ENCODE results near the gene ATG16L1. TPM values are rescaled to one million over a fixed set of nuclear protein-coding genes. Genes with fewer than 3 reads are reported as not detected.

The ATG16L1 gene
- total and polyA plus RNA-seq, 2 experiments from 2014 or later = 15.3 to 37.9 TPM

DNA sequence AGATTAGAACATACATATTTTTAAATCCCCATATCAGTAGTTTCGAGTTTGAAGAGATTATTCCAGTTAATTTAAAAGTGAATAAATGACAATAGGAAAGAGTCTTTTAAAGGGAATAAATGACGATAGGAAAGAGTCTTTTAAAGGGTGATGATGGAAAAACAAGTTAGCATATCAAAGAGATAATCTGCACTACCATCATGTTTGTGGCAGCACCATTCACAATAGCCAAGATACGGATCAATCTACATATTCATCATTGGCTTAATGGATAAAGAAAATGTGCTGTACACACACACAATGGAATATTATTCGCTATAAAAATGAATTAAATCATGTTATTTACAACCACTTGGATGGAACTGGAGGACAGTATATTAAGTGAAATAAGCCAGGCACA is 15.0 kb downstream of the ATG16L1 start:
- Histone ChIP-seq H3K36me3 (ENCODE audit: insufficient read depth) (peaks cover 50% of the 10 kb centered on the region), H3K4me1 (ENCODE audit: insufficient read depth) (no peaks in the 10 kb centered on the region), H3F3A (replicated peaks; ENCODE audit: low read depth) (no peaks in the 10 kb centered on the region), H3K27ac (ENCODE audit: low read depth) (no peak overlapping the region), H3K4me2 (no peak overlapping the region), H3K27me3 (ENCODE audit: insufficient read depth) (no peaks in the 10 kb centered on the region), H3K4me3 (no peak overlapping the region), H3K9me2 (ENCODE audit: insufficient read depth) (no peaks in the 10 kb centered on the region), H3K79me2 (replicated peaks; ENCODE audit: insufficient read depth) (0 out of 2 replicates have a peak, but pooled peaks cover 3% of the 10 kb centered on the region), H4K20me1 (replicated peaks; ENCODE audit: insufficient read depth) (peaks cover 12% of the 10 kb centered on the region; the same call in 1 of the 2 replicates), H2AFZ (no peak overlapping the region)
- ATAC-seq (no peak), DNase-seq (ENCODE audit: low spot score) (no peak)
- Mint-ChIP-seq H3K4me1 (no peaks in the 10 kb centered on the region), H3K4me3 (no peak overlapping the region), H3K9me3 (no peaks in the 10 kb centered on the region), H3K36me3 (ENCODE audit: low read depth) (peaks cover 92% of the 10 kb centered on the region), H3K27me3 (ENCODE audit: insufficient read depth, low read depth, poor library complexity) (no peaks in the 10 kb centered on the region), H3K27ac (no peak overlapping the region)
- TF ChIP-seq CTCF (conservative IDR thresholded peaks at IDR 0.05; ENCODE audit: low read depth in 2 of 2) (no peak), EZH2phosphoT487 (IDR thresholded peaks at IDR 0.05; ENCODE audit: unreplicated experiment) (no peak), EZH2 (IDR thresholded peaks at IDR 0.05; ENCODE audit: low read depth, unreplicated experiment) (no peak), POLR2AphosphoS5 (IDR thresholded peaks at IDR 0.05; ENCODE audit: low read depth) (no peak), ZNF331 (CRISPR knock-in tag; IDR thresholded peaks at IDR 0.05; ENCODE audit: low read depth) (no peak), NANOG (IDR thresholded peaks at IDR 0.05; ENCODE audit: borderline replicate concordance) (no peak), CREB1 (CRISPR knock-in tag; IDR thresholded peaks at IDR 0.05; ENCODE audit: low read depth) (no peak)
- TF ChIP-seq, protein P1, sequence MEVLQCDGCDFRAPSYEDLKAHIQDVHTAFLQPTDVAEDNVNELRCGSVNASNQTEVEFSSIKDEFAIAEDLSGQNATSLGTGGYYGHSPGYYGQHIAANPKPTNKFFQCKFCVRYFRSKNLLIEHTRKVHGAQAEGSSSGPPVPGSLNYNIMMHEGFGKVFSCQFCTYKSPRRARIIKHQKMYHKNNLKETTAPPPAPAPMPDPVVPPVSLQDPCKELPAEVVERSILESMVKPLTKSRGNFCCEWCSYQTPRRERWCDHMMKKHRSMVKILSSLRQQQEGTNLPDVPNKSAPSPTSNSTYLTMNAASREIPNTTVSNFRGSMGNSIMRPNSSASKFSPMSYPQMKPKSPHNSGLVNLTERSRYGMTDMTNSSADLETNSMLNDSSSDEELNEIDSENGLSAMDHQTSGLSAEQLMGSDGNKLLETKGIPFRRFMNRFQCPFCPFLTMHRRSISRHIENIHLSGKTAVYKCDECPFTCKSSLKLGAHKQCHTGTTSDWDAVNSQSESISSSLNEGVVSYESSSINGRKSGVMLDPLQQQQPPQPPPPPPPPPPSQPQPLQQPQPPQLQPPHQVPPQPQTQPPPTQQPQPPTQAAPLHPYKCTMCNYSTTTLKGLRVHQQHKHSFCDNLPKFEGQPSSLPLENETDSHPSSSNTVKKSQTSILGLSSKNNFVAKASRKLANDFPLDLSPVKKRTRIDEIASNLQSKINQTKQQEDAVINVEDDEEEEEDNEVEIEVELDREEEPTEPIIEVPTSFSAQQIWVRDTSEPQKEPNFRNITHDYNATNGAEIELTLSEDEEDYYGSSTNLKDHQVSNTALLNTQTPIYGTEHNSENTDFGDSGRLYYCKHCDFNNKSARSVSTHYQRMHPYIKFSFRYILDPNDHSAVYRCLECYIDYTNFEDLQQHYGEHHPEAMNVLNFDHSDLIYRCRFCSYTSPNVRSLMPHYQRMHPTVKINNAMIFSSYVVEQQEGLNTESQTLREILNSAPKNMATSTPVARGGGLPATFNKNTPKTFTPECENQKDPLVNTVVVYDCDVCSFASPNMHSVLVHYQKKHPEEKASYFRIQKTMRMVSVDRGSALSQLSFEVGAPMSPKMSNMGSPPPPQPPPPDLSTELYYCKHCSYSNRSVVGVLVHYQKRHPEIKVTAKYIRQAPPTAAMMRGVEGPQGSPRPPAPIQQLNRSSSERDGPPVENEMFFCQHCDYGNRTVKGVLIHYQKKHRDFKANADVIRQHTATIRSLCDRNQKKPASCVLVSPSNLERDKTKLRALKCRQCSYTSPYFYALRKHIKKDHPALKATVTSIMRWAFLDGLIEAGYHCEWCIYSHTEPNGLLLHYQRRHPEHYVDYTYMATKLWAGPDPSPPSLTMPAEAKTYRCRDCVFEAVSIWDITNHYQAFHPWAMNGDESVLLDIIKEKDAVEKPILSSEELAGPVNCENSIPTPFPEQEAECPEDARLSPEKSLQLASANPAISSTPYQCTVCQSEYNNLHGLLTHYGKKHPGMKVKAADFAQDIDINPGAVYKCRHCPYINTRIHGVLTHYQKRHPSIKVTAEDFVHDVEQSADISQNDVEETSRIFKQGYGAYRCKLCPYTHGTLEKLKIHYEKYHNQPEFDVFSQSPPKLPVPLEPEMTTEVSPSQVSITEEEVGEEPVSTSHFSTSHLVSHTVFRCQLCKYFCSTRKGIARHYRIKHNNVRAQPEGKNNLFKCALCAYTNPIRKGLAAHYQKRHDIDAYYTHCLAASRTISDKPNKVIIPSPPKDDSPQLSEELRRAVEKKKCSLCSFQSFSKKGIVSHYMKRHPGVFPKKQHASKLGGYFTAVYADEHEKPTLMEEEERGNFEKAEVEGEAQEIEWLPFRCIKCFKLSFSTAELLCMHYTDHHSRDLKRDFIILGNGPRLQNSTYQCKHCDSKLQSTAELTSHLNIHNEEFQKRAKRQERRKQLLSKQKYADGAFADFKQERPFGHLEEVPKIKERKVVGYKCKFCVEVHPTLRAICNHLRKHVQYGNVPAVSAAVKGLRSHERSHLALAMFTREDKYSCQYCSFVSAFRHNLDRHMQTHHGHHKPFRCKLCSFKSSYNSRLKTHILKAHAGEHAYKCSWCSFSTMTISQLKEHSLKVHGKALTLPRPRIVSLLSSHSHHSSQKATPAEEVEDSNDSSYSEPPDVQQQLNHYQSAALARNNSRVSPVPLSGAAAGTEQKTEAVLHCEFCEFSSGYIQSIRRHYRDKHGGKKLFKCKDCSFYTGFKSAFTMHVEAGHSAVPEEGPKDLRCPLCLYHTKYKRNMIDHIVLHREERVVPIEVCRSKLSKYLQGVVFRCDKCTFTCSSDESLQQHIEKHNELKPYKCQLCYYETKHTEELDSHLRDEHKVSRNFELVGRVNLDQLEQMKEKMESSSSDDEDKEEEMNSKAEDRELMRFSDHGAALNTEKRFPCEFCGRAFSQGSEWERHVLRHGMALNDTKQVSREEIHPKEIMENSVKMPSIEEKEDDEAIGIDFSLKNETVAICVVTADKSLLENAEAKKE (CRISPR knock-in tag; IDR thresholded peaks at IDR 0.05) = no peak
- TF ChIP-seq, protein P2, sequence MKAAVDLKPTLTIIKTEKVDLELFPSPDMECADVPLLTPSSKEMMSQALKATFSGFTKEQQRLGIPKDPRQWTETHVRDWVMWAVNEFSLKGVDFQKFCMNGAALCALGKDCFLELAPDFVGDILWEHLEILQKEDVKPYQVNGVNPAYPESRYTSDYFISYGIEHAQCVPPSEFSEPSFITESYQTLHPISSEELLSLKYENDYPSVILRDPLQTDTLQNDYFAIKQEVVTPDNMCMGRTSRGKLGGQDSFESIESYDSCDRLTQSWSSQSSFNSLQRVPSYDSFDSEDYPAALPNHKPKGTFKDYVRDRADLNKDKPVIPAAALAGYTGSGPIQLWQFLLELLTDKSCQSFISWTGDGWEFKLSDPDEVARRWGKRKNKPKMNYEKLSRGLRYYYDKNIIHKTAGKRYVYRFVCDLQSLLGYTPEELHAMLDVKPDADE (IDR thresholded peaks at IDR 0.05) = no peak
- TF ChIP-seq, protein P3, sequence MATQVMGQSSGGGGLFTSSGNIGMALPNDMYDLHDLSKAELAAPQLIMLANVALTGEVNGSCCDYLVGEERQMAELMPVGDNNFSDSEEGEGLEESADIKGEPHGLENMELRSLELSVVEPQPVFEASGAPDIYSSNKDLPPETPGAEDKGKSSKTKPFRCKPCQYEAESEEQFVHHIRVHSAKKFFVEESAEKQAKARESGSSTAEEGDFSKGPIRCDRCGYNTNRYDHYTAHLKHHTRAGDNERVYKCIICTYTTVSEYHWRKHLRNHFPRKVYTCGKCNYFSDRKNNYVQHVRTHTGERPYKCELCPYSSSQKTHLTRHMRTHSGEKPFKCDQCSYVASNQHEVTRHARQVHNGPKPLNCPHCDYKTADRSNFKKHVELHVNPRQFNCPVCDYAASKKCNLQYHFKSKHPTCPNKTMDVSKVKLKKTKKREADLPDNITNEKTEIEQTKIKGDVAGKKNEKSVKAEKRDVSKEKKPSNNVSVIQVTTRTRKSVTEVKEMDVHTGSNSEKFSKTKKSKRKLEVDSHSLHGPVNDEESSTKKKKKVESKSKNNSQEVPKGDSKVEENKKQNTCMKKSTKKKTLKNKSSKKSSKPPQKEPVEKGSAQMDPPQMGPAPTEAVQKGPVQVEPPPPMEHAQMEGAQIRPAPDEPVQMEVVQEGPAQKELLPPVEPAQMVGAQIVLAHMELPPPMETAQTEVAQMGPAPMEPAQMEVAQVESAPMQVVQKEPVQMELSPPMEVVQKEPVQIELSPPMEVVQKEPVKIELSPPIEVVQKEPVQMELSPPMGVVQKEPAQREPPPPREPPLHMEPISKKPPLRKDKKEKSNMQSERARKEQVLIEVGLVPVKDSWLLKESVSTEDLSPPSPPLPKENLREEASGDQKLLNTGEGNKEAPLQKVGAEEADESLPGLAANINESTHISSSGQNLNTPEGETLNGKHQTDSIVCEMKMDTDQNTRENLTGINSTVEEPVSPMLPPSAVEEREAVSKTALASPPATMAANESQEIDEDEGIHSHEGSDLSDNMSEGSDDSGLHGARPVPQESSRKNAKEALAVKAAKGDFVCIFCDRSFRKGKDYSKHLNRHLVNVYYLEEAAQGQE (IDR thresholded peaks at IDR 0.05; ENCODE audit: unreplicated experiment) = no peak
